ENCODE measurements around the gene CDS1.

Gene CDS1

DNA sequence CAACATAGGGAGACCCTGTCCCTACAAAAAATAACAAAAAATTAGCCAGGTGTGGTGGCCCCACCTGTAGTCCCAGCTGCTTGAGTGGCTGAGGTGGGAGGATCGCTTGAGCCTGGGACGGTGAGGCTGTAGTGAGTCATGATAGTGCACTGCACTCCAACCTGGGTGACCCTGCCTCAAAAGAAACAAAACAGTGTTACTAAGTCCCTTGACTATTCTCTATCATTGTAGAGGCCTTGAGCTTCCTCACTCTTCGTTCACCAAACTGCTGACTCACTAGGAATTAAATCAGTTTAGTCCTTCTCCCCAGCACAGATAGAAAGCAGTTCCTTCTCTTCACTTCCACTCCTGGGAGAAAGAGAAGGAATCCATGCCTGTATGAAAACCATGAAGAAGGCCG, 14.5 kb downstream of the CDS1 start:
- no peak overlapping the region for H3K27ac ChIP-seq (replicated peaks)
- no peak for TF ChIP-seq GABPA (IDR thresholded peaks at IDR 0.05; ENCODE audit: low read depth)
- TF ChIP-seq, protein P1, sequence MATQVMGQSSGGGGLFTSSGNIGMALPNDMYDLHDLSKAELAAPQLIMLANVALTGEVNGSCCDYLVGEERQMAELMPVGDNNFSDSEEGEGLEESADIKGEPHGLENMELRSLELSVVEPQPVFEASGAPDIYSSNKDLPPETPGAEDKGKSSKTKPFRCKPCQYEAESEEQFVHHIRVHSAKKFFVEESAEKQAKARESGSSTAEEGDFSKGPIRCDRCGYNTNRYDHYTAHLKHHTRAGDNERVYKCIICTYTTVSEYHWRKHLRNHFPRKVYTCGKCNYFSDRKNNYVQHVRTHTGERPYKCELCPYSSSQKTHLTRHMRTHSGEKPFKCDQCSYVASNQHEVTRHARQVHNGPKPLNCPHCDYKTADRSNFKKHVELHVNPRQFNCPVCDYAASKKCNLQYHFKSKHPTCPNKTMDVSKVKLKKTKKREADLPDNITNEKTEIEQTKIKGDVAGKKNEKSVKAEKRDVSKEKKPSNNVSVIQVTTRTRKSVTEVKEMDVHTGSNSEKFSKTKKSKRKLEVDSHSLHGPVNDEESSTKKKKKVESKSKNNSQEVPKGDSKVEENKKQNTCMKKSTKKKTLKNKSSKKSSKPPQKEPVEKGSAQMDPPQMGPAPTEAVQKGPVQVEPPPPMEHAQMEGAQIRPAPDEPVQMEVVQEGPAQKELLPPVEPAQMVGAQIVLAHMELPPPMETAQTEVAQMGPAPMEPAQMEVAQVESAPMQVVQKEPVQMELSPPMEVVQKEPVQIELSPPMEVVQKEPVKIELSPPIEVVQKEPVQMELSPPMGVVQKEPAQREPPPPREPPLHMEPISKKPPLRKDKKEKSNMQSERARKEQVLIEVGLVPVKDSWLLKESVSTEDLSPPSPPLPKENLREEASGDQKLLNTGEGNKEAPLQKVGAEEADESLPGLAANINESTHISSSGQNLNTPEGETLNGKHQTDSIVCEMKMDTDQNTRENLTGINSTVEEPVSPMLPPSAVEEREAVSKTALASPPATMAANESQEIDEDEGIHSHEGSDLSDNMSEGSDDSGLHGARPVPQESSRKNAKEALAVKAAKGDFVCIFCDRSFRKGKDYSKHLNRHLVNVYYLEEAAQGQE (IDR thresholded peaks at IDR 0.05; ENCODE audit: insufficient replicate concordance, low read depth), result no peak
- TF ChIP-seq, protein P2, sequence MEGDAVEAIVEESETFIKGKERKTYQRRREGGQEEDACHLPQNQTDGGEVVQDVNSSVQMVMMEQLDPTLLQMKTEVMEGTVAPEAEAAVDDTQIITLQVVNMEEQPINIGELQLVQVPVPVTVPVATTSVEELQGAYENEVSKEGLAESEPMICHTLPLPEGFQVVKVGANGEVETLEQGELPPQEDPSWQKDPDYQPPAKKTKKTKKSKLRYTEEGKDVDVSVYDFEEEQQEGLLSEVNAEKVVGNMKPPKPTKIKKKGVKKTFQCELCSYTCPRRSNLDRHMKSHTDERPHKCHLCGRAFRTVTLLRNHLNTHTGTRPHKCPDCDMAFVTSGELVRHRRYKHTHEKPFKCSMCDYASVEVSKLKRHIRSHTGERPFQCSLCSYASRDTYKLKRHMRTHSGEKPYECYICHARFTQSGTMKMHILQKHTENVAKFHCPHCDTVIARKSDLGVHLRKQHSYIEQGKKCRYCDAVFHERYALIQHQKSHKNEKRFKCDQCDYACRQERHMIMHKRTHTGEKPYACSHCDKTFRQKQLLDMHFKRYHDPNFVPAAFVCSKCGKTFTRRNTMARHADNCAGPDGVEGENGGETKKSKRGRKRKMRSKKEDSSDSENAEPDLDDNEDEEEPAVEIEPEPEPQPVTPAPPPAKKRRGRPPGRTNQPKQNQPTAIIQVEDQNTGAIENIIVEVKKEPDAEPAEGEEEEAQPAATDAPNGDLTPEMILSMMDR (IDR thresholded peaks at IDR 0.05; ENCODE audit: insufficient read depth, low read length), result no peak
- TF ChIP-seq POLR2AphosphoS5 (IDR thresholded peaks at IDR 0.05; ENCODE audit: low read depth), result no peak
- no peak for TF ChIP-seq SPI1 (IDR thresholded peaks at IDR 0.05; ENCODE audit: borderline replicate concordance, low read depth)
- DNase-seq (ENCODE audit: low read depth in 1 of 2, low spot score in 1 of 2), result no peak
- H3K4me3 ChIP-seq (replicated peaks; ENCODE audit: insufficient read depth, low read length), result no peak overlapping the region
- H3K27me3 ChIP-seq (ENCODE audit: insufficient read depth, poor library complexity, severe bottlenecking), result peaks cover 2% of the 10 kb centered on the region

DNA sequence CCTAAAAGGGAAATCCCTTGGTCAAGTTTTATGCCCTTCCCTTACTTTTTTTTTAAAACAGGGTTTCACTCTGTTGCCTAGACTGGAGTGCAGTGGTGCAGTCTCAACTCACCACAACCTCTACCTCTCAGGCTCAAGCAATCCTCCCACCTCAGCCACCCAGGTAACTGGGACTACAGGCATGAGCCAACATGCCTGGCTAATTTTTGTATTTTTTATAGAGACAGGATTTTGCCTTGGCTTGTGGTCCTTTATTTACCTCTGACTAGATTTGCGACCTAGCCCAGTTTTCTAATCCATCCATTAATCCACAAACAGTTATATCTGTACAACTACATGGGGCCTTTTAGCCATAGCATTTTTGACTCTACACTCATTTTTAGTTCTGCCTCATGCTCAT, 23.7 kb downstream of the CDS1 start:
- no peak for TF ChIP-seq POLR2AphosphoS5 (IDR thresholded peaks at IDR 0.05; ENCODE audit: low read depth)
- no peak for TF ChIP-seq SPI1 (IDR thresholded peaks at IDR 0.05; ENCODE audit: borderline replicate concordance, low read depth)
- TF ChIP-seq, protein P1 (IDR thresholded peaks at IDR 0.05; ENCODE audit: insufficient replicate concordance, low read depth), result no peak
- no peak for TF ChIP-seq GABPA (IDR thresholded peaks at IDR 0.05; ENCODE audit: low read depth)
- TF ChIP-seq, protein P2 (IDR thresholded peaks at IDR 0.05; ENCODE audit: insufficient read depth, low read length), result no peak
- H3K27ac ChIP-seq (replicated peaks), result no peak overlapping the region
- H3K4me3 ChIP-seq (replicated peaks; ENCODE audit: insufficient read depth, low read length), result no peak overlapping the region
- no peaks in the 10 kb centered on the region for H3K27me3 ChIP-seq (ENCODE audit: insufficient read depth, poor library complexity, severe bottlenecking)
- DNase-seq (ENCODE audit: low read depth in 1 of 2, low spot score in 1 of 2), result no peak

DNA sequence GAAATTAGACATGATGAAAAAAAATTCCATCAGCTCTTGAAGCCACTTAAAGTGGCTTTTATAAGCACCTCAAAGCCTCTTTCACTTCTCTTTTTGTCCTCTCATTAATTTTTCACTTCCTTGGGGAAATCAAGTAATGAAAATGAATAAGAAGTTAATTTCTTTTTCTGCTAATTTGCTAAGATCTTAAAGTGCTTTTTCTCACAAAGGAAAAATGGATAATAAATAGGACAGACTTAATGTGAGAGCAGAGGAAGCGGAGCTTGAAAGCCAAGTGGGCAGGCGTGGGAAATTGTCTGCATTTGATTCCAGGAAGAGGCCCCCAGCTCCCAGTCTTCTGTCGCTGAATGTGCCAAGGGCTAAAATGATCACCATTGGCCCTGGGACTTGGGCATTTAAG, 28.6 kb downstream of the CDS1 start:
- no peaks in the 10 kb centered on the region for H3K27me3 ChIP-seq (ENCODE audit: insufficient read depth, poor library complexity, severe bottlenecking)
- TF ChIP-seq, protein P2 (IDR thresholded peaks at IDR 0.05; ENCODE audit: insufficient read depth, low read length), result no peak
- TF ChIP-seq, protein P1 (IDR thresholded peaks at IDR 0.05; ENCODE audit: insufficient replicate concordance, low read depth), result no peak
- TF ChIP-seq SPI1 (IDR thresholded peaks at IDR 0.05; ENCODE audit: borderline replicate concordance, low read depth), result no peak
- no peak for TF ChIP-seq GABPA (IDR thresholded peaks at IDR 0.05; ENCODE audit: low read depth)
- TF ChIP-seq POLR2AphosphoS5 (IDR thresholded peaks at IDR 0.05; ENCODE audit: low read depth), result no peak
- H3K4me3 ChIP-seq (replicated peaks; ENCODE audit: insufficient read depth, low read length), result no peak overlapping the region
- DNase-seq (ENCODE audit: low read depth in 1 of 2, low spot score in 1 of 2), result no peak
- no peak overlapping the region for H3K27ac ChIP-seq (replicated peaks)

Measured in HL-60 (cell line).